SW 1271 (cell line): ENCODE results near the gene ARRDC5.
"Not testable (repeated sequence)": the region's sequence is repeated elsewhere in the genome, so short reads cannot be mapped to it uniquely, and the experiment has no call there.

Experiments used
- DNase-seq, 2 experiments: peaks; one replicate each; lab custom pipeline; 2025; lab: John Stamatoyannopoulos, UW

The ARRDC5 gene

GRCh38 chr19:4909897-4910593 is 7.3 kb upstream of the ARRDC5 start:
- DNase-seq = peak; percentile 83 to 87

- peak in 1 of 2 experiments; percentile 65 for DNase-seq
These were observed 6.6 kb upstream of the ARRDC5 start, which contains the start of gene UHRF1 for GRCh38 chr19:4909156-4909896. UHRF1 (plus strand) TSS chr19:4909501; CDS start chr19:4910886, 1,385 bp downstream.

GRCh38 chr19:4908781-4909155 is 6.1 kb upstream of the ARRDC5 start:
- no peak for DNase-seq

- no peak for DNase-seq
These were observed 5.7 kb upstream of the ARRDC5 start for GRCh38 chr19:4908360-4908759.

- DNase-seq = no peak
These were observed 4.3 kb upstream of the ARRDC5 start for GRCh38 chr19:4906963-4907362.

- DNase-seq = no peak
These were observed 1.8 kb upstream of the ARRDC5 start for GRCh38 chr19:4904481-4904880.

- DNase-seq = not testable (repeated sequence)
These were observed 1.8 kb downstream of the ARRDC5 start for GRCh38 chr19:4900879-4901278.

- DNase-seq = no peak
These were observed 5.5 kb downstream of the ARRDC5 start for GRCh38 chr19:4897146-4897545.

GRCh38 chr19:4896372-4896771 is 6.3 kb downstream of the ARRDC5 start:
- no peak for DNase-seq

- DNase-seq = not testable (repeated sequence)
These were observed 9.7 kb downstream of the ARRDC5 start for GRCh38 chr19:4892962-4893361.

- DNase-seq = no peak
These were observed 11.6 kb downstream of the ARRDC5 start for GRCh38 chr19:4891066-4891465.

- peak in 1 of 2 experiments; percentile 45 for DNase-seq
These were observed 13.5 kb downstream of the ARRDC5 start for GRCh38 chr19:4889034-4889815.

- not testable (repeated sequence) for DNase-seq
These were observed 14.9 kb downstream of the ARRDC5 start for GRCh38 chr19:4887803-4888202.

GRCh38 chr19:4884993-4885392 is 17.7 kb downstream of the ARRDC5 start:
- not testable (repeated sequence) for DNase-seq

- not testable (repeated sequence) for DNase-seq
These were observed 19.8 kb downstream of the ARRDC5 start for GRCh38 chr19:4882874-4883273.

GRCh38 chr19:4879041-4879440 is 23.7 kb downstream of the ARRDC5 start:
- DNase-seq = no peak

- DNase-seq = no peak
These were observed 24.2 kb downstream of the ARRDC5 start for GRCh38 chr19:4878491-4878968.

GRCh38 chr19:4877753-4878490 is 24.8 kb downstream of the ARRDC5 start:
- DNase-seq = no peak

GRCh38 chr19:4873930-4874329 is 28.8 kb downstream of the ARRDC5 start:
- no peak for DNase-seq

- DNase-seq = no peak
These were observed 31.0 kb downstream of the ARRDC5 start for GRCh38 chr19:4871711-4872110.

GRCh38 chr19:4870025-4870700 is 32.5 kb downstream of the ARRDC5 start:
- peak; percentile 86 to 97 for DNase-seq
